Smooth muscle cell (in vitro differentiated cells): ENCODE measurements around the gene HEATR1. TPM values are rescaled to one million over a fixed set of nuclear protein-coding genes. Genes with fewer than 3 reads are reported as not detected.

Experiments
- DNase-seq: peaks from one replicate; lab custom pipeline; 2025; ENCODE audit not compliant: unreplicated experiment; lab: John Stamatoyannopoulos, UW
- H2AFZ ChIP-seq: fragments of 200-600 bp; sonication (generic); 2 replicates; pipeline ENCODE4 v1.6.0; 2016; ENCODE audit warnings: antibody characterized with exemption, low read depth, mild to moderate bottlenecking
- H3F3A ChIP-seq: fragments of 200-600 bp; sonication (generic); 2 replicates; pipeline ENCODE4 v1.6.0; 2017; ENCODE audit warnings: antibody characterized with exemption, low read depth
- H3K27ac ChIP-seq: fragments of 200-600 bp; sonication (generic); 2 replicates; pipeline ENCODE4 v1.5.1; 2016; ENCODE audit warnings: low read depth, mild to moderate bottlenecking
- H3K27me3 ChIP-seq: fragments of 200-600 bp; sonication (generic); 2 replicates; pipeline ENCODE4 v1.6.1; 2016; ENCODE audit warnings: low read depth, mild to moderate bottlenecking
- H3K36me3 ChIP-seq: fragments of 200-600 bp; sonication (generic); 2 replicates; pipeline ENCODE4 v1.5.1; 2016; ENCODE audit warnings: low read depth
- H3K4me1 ChIP-seq: fragments of 200-600 bp; sonication (generic); 2 replicates; pipeline ENCODE4 v1.5.1; 2016; ENCODE audit warnings: low read depth
- H3K4me2 ChIP-seq: fragments of 200-600 bp; sonication (generic); 2 replicates; pipeline ENCODE4 v1.6.0; 2016; ENCODE audit warnings: mild to moderate bottlenecking
- H3K4me3 ChIP-seq: fragments of 200-600 bp; sonication (generic); 2 replicates; pipeline ENCODE4 v1.5.1; 2016; ENCODE audit warnings: mild to moderate bottlenecking
- H3K79me2 ChIP-seq: fragments of 200-600 bp; sonication (generic); 2 replicates; pipeline ENCODE4 v1.6.0; 2016; ENCODE audit warnings: low read depth, mild to moderate bottlenecking
- H3K9ac ChIP-seq: fragments of 200-600 bp; sonication (generic); 2 replicates; pipeline ENCODE4 v1.6.0; 2016; ENCODE audit warnings: low read depth
- H3K9me3 ChIP-seq: fragments of 200-600 bp; sonication (generic); replicated peaks from 2 replicates; pipeline ENCODE4 v1.5.1; 2016; ENCODE audit warnings: low read depth
- H4K20me1 ChIP-seq: fragments of 200-600 bp; sonication (generic); 2 replicates; pipeline ENCODE4 v1.6.0; 2016; ENCODE audit warnings: low read depth
- WGBS: methylation state at CpG from one replicate; pipeline ENCODE4 v1.1.7; 2016; ENCODE audit warnings: low lambda C conversion rate; 5-methylcytosine and 5-hydroxymethylcytosine counted together
- polyA plus RNA-seq: library from polyadenylated mRNA; unstranded; fragments of >200 nt; fragmentation: Nextera tagmentation; extraction: Ambion mirVana; gene quantifications from 2 replicates; pipeline ENCODE4 v1.2.1, GENCODE V29; 2016
- total RNA-seq: library from RNA; depleted of rRNA; stranded (reverse); fragments of >200 nt; gene quantifications from 2 replicates; pipeline ENCODE4 v1.2.3, GENCODE V29; 2014
- TF ChIP-seq, protein P1 (sequence below): fragments of 200-600 bp; sonication (generic); IDR thresholded peaks from 2 replicates; pipeline ENCODE4 v1.5.1; 2017; ENCODE audit warnings: borderline replicate concordance, mild to moderate bottlenecking, antibody characterized with exemption; ENCODE audit not compliant: insufficient read depth, poor library complexity, severe bottlenecking

Gene HEATR1
- total and polyA plus RNA-seq, 2 experiments from 2014 or later: 6.9 to 25.3 TPM

DNA sequence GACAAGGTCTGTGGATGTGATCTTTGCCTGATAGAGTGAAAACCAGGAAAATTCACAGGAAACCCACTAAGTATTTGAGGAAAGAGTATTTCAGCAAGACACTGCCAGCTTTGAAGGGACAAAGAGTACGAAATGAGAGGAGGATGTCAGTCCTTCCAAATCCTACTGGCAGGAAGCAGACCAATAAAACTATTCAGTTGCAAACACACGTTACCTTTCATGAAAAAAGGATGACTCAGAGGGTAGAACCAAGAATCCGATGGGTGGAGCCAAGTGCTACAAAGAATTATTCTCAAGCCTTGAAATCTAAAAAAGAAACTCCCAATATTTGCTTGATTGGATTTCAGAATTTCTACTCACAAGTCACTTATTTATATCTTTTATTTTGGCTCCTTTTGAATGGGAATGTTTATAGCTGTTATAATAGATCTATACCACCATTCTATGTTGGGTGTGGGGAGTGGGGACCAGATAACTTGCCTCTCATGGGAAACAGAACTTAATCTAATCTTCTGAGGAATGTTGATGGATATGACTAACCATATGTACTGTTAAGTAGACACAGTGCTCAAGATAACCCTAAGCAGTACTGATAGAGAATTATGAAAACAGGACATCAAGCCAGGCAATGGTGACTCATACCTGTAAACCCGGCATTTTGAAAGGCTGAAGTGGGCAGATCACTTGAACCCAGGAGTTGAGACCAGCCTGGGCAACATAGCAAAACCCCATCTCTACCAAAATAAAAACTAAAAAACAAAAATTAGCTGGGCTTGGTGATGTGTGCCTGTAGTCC lies 19.3 kb upstream of the HEATR1 start:
- Histone ChIP-seq H2AFZ (no peak overlapping the region), H3K27ac (no peak overlapping the region)

GRCh38 chr1:236622407-236622806 lies 18.1 kb upstream of the HEATR1 start:
- no peaks in the 10 kb centered on the region for H3K9me3 ChIP-seq
- H3K9ac ChIP-seq: no peak overlapping the region
- no peak overlapping the region for H3K4me2 ChIP-seq
- TF ChIP-seq, protein P1, sequence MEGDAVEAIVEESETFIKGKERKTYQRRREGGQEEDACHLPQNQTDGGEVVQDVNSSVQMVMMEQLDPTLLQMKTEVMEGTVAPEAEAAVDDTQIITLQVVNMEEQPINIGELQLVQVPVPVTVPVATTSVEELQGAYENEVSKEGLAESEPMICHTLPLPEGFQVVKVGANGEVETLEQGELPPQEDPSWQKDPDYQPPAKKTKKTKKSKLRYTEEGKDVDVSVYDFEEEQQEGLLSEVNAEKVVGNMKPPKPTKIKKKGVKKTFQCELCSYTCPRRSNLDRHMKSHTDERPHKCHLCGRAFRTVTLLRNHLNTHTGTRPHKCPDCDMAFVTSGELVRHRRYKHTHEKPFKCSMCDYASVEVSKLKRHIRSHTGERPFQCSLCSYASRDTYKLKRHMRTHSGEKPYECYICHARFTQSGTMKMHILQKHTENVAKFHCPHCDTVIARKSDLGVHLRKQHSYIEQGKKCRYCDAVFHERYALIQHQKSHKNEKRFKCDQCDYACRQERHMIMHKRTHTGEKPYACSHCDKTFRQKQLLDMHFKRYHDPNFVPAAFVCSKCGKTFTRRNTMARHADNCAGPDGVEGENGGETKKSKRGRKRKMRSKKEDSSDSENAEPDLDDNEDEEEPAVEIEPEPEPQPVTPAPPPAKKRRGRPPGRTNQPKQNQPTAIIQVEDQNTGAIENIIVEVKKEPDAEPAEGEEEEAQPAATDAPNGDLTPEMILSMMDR: no peak
- no peak for DNase-seq
- no peaks in the 10 kb centered on the region for H3F3A ChIP-seq
- H4K20me1 ChIP-seq: no peaks in the 10 kb centered on the region
- H3K4me1 ChIP-seq: no peaks in the 10 kb centered on the region
- H3K36me3 ChIP-seq: no peaks in the 10 kb centered on the region
- H3K79me2 ChIP-seq: no peaks in the 10 kb centered on the region
- H3K4me3 ChIP-seq: no peak overlapping the region
- H2AFZ ChIP-seq: no peak overlapping the region
- 57% methylated on average over 3 of the region's 3 CpGs for WGBS
- H3K27ac ChIP-seq: no peak overlapping the region
- H3K27me3 ChIP-seq: no peaks in the 10 kb centered on the region

More for the DNA sequence above, 19.3 kb upstream of the HEATR1 start:
- H3F3A ChIP-seq: no peaks in the 10 kb centered on the region
- WGBS: 27% methylated on average over 4 of the region's 4 CpGs
- DNase-seq: no peak
- no peaks in the 10 kb centered on the region for H3K79me2 ChIP-seq
- no peaks in the 10 kb centered on the region for H3K9me3 ChIP-seq
- no peaks in the 10 kb centered on the region for H3K4me1 ChIP-seq
- H3K27me3 ChIP-seq: no peaks in the 10 kb centered on the region
- no peaks in the 10 kb centered on the region for H3K36me3 ChIP-seq
- no peak overlapping the region for H3K4me3 ChIP-seq
- H3K4me2 ChIP-seq: no peak overlapping the region
- TF ChIP-seq, protein P1: no peak
- H3K9ac ChIP-seq: no peak overlapping the region
- H4K20me1 ChIP-seq: no peaks in the 10 kb centered on the region

GRCh38 chr1:236619398-236619797 lies 15.1 kb upstream of the HEATR1 start:
- TF ChIP-seq, protein P1: no peak
- no peaks in the 10 kb centered on the region for H3K36me3 ChIP-seq
- no peaks in the 10 kb centered on the region for H3K27me3 ChIP-seq
- H3K4me3 ChIP-seq: no peak overlapping the region
- WGBS: 89% methylated on average over 6 of the region's 6 CpGs
- no peaks in the 10 kb centered on the region for H3K4me1 ChIP-seq
- H3K9ac ChIP-seq: no peak overlapping the region
- no peaks in the 10 kb centered on the region for H3K9me3 ChIP-seq
- no peak overlapping the region for H3K27ac ChIP-seq
- H3K4me2 ChIP-seq: no peak overlapping the region
- no peaks in the 10 kb centered on the region for H3F3A ChIP-seq
- H2AFZ ChIP-seq: no peak overlapping the region
- no peaks in the 10 kb centered on the region for H3K79me2 ChIP-seq
- DNase-seq: no peak
- H4K20me1 ChIP-seq: no peaks in the 10 kb centered on the region

- H3F3A ChIP-seq: no peaks in the 10 kb centered on the region
- H3K27me3 ChIP-seq: no peaks in the 10 kb centered on the region
- H3K9me3 ChIP-seq: no peaks in the 10 kb centered on the region
- H2AFZ ChIP-seq: no peak overlapping the region
- no peak overlapping the region for H3K9ac ChIP-seq
- no peak overlapping the region for H3K4me3 ChIP-seq
- H3K4me2 ChIP-seq: no peak overlapping the region
- H3K4me1 ChIP-seq: no peaks in the 10 kb centered on the region
- no peaks in the 10 kb centered on the region for H4K20me1 ChIP-seq
- H3K27ac ChIP-seq: no peak overlapping the region
- no peaks in the 10 kb centered on the region for H3K36me3 ChIP-seq
- WGBS: 87% methylated on average over 5 of the region's 5 CpGs
- TF ChIP-seq, protein P1: no peak
- DNase-seq: no peak
- H3K79me2 ChIP-seq: no peaks in the 10 kb centered on the region
Observed at GRCh38 chr1:236618507-236618906, 14.2 kb upstream of the HEATR1 start.
